CD4-positive, alpha-beta T cell treated with Interleukin-21 for 1 hour (primary cell): ENCODE data around the gene CASKIN1.
"Not testable (repeated sequence)": the region's sequence is repeated elsewhere in the genome, so short reads cannot be mapped to it uniquely, and the experiment has no call there.

ENCODE experiments used
- DNase-seq: peaks from one replicate; pipeline ENCODE4 v3.0.0-alpha.2; 2020

Gene CASKIN1

DNA sequence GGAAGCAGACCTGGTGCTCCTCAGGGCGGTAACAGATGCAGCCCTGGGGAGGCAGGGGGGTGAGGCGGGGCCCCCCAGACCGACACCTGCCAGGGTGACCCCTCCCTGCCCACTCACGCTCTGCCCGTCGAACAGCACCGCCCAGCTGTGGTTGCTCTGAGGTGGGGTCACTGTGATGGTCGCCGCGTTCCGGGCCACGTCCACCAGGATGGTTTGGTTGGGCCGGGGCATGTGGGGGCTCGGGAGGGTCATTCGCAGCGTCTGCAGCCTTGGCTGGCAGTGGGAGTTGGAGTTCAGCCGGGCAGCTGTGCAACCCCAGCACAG is 13.6 kb upstream of the CASKIN1 start:
- no peak for DNase-seq

- DNase-seq, result no peak
Measured at GRCh38 chr16:2209258-2210008, 13.0 kb upstream of the CASKIN1 start.

GRCh38 chr16:2208772-2209171 is 12.4 kb upstream of the CASKIN1 start:
- DNase-seq, result no peak

DNA sequence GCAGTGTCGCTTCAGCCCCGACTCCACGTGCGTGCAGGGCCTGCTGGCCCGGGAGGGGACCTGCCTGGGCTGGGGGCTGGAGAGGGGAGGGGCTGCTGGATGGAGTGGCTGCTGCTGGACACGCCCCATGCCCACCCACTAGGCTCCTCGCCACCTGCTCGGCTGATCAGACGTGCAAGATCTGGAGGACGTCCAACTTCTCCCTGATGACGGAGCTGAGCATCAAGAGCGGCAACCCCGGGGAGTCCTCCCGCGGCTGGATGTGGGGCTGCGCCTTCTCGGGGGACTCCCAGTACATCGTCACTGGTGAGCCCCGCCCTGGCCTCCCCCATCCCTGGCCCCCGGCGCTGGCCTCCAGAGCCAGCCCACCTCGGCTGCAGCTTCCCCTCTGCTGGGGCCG is 11.9 kb upstream of the CASKIN1 start:
- DNase-seq, result no peak

DNA sequence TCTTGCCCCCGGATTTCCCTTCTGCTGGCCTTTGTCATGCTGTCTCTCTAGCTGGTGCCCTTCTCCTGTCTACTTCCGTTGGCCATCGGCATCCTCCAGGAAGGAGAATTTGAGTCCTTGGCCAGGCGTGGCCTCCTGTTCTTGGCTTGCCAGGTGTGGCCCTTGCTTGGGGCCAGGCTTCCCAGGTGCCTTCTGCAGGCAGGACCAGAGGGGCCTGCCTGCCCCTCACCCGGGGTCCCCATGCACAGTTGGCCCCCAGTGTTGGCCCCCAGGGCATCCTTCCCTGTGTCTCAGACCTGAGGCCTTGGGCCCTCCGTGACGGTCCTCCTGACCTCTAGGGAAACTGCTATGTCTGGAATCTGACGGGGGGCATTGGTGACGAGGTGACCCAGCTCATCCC is 11.5 kb upstream of the CASKIN1 start:
- DNase-seq, result no peak

DNA sequence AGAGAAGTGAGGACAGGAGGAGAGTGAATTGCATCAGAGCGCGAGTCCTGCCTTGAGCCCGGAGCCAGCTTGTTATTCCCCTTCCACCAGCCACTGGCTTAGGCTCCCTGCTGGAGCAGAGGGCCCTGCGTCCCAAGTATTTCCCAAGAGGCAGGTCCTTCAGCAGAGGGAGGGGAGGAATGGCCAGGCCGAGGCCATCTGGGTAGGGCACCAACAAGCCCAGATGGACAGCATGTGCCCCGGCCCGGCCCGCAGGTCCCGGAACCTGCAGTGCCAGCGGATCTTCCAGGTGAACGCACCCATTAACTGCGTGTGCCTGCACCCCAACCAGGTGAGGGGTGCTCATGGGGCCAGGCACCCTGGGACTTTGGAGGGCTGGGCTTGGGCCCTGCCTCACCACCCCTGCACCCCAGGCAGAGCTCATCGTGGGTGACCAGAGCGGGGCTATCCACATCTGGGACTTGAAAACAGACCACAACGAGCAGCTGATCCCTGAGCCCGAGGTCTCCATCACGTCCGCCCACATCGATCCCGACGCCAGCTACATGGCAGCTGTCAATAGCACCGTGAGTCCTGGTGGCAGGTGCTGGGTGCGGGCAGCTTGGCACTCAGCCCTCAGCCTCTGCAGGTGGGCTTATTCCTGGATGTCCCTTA is 10.5 kb upstream of the CASKIN1 start:
- no peak for DNase-seq

DNA sequence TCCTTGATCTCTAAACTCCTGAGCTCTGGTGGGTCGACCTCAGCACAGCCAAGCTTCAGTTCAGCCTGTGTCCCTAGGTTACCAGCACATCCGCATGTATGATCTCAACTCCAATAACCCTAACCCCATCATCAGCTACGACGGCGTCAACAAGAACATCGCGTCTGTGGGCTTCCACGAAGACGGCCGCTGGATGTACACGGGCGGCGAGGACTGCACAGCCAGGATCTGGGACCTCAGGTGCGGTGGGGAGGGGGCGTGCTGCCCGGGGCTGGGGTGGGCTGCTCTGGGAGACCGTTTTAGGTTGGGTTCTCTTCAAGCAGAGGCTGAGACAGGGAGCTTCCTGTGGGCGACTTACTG is 10.0 kb upstream of the CASKIN1 start:
- DNase-seq, result no peak

- DNase-seq, result no peak
Measured at GRCh38 chr16:2205967-2206313, 9.5 kb upstream of the CASKIN1 start.

DNA sequence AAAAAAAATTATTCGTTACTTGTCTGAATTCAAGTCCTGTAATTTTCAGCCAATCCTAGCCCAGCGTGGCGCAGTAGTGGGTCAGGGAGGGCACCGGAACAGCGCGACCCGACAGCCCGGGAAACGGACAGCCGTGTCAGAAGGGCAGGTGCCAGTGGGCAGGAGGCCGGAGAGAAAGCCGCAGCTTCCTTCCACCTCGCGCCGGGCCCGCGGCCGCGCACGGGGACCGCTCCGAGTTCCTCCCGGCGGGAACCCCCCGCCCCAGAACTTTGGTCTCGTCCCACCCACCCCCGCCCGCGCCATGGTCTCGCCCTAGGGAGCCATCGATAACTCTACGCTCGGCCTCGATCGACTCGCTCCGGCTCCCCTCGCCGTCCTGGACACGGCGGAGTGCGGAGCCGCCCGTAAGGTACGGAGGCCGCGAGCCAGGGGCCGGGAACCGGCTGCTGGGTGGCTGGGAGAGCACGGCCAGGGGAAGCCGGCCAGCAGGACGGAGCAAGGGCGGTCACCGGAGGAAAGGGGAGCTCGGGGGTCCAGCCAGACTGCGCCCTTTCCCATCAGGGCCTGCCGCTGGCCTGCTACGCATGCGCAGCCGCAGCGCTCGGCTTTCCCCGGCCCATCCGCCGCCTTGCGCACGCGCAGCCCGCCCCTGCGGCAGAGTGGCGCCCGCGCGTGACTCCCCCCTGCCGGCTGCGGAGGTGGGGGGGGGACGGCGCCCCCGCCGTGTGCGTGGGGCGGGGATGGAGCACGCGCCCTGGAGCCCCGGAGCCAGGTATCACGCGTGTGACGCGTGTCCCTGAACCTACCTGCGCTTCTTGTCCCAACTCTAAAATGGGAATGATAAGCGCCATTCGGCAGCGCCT is 8.9 kb upstream of the CASKIN1 start, which contains the start of gene MLST8:
Gene MLST8 (plus strand): TSS at position 351 of the 863 bp plus-strand sequence. CDS start 632 bp downstream, outside the sequence.
- DNase-seq, result peak; percentile 93

- DNase-seq, result no peak
Measured at GRCh38 chr16:2204416-2205103, 8.2 kb upstream of the CASKIN1 start.

DNA sequence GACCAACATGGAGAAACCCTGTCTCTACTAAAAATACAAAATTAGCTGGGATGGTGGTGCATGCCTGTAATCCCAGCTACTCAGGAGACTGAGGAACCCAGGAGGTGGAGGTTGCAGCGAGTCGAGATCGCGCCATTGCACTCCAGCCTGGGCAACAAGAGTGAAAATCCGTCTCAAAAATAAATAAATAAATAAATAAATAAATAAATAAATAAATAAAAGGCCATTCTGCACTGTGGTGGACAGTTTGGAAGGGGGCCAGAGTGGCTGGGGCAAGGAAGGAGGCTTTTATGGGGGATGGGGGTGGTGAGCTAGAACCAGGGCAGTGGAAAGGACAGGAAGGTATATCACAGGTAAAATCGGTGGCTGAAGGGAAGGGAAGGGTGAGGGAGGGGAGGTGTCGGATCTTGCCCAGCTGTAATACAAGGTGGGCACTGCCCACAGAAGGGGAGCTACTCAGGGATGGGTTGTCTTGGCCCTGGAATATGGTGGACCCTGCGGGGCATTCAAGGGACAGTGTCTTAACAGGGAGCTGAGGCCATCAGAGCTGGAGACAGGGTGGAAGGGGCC is 6.8 kb upstream of the CASKIN1 start:
- not testable (repeated sequence) for DNase-seq

DNA sequence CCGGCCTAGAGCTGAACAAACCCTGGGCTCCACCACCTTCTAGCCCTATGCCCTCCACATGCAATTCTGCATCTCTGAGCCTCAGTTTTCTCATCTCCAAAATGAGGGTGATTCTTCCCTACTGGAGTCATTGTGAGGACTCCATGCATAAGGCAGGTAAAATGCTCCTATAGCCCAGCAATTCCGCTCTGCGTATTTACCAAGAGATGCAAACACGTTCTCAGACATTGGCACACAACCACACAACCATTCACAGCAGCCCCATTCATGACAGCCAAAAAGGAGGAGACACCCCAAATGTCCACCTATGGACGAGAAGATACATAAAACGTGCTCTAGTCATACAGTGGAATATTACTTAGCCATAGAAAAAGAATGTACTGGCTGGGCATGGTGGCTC is 3.9 kb upstream of the CASKIN1 start:
- no peak for DNase-seq

DNA sequence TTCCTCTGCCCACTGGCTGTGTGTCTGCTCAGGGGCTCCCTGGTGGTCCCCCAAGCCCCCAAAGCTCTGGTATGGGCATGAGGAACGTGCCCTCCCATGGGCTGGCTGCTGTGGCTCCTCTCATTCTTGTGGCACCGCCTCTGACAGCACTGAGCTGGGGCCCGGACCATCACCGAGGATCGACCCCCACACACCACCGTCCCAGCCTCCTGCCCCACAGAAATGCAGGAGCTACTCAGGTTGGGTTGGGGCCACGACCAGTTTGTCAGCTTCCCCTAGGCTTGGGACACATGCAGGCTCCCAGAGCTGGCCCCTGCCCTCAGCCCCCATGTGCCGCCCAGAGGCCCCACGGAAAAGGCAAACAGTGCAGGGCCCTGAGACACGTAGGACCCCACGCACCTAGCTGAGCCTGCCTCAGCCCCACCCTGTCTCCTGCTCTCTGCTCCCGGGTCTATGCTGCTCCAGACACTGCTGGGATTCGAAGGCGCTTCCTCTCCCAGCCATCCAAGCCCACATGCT is 3.3 kb upstream of the CASKIN1 start:
- DNase-seq, result no peak

DNA sequence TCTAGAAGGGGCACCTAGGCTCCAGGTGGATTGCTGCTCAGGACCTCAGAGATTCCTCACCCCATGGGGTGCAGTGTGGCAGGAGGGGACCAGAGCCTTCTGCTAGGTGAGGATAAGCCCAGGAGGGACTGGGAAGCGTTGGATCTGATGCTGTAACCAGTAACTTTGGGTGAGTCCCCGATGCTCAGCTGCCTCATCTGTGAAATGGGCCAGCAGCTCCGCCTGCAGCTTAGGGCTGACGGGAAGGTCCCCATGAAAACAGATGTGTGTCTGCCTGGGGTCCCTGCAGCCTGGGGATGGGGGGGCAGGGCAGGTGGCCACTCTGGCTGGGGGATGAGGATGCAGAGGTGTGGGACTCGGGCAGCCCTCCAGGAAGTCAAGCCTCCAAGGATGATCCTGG is 2.7 kb upstream of the CASKIN1 start:
- DNase-seq, result no peak

DNA sequence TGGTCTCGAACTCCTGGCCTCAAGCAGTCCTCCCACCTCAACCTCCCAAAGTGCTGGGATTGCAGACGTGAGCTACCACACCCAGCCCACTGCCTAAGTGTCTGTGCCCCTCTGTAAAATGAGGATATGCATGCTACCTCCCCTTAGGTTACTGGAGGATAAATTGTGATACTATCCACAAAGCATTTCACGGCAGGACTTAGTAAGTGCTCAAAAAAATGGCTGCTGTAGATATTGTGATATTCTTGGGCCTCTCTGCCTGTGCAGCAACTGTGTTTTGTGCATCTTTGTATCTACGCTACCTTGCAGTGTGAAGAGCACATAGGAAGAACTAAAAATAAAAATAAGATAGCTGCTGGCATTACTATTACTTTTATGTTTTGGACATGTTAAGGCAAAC is 1.9 kb upstream of the CASKIN1 start:
- no peak for DNase-seq

GRCh38 chr16:2197765-2198164 is 1.4 kb upstream of the CASKIN1 start:
- DNase-seq, result no peak

- DNase-seq, result no peak
Measured at GRCh38 chr16:2196981-2197511, 641 bp upstream of the CASKIN1 start.

DNA sequence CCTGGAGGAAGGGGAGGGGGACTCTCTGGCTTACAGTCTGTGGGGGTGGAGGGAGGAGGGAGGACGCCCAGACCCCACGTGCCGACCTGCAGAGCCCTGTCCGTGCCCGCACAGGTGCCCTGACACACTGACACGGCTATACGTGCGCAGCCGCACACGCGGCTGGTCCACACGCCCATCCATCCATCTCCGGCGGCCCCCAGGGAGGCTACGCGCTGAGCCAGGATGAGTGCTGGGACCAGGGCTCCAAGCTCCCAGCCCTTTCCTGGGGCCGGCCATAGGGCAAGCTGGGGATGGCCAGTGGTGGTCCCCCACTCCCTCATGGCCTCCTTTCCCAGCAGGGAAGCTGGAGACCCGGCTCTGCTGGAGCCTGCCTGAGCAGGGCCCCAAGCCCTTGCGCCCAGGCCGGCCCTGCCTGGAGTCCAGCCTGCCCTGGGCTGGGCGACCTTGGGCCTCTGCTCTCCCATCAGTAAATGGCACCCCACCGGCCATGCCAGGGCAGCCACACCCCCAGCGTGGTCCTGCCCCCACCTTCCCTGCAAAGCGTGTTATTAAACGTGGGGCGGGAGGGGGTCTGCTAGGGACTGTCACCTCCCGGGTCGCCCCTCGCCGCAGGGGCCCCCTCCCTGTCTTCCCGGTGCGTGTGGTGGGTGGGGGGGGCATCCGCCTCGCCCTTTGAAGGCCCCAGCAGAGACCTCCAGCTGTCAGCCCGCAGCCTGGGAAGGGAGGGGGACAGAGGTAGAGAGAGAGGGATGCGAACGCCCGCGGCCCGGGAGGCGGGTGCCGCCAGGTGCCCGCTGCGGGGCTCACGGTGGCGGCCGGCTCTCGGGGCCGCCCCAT is 863 bp downstream of the CASKIN1 start:
- DNase-seq, result no peak

DNA sequence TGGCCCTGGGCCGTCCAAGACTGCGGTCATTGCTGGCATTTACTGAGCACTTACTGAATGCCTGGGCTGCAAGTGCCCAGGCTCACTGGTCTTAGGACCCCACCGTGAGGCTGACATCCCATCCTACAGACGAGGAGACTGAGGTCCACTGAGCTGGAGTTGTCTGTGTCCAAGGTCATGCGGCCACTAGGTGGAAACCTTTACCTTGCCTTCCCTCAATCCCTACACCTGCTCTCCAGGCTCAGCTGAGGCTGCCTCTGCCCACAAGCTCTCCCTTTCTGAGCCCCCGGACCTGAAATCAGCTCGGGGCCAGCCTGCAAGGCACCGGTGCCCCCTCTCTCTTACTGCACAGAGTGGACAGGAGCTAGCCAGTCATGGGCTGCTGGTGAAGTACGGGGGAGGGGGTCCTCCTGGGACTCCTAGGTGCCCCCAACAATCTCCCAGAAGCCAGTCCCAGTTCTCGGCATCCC is 1.5 kb downstream of the CASKIN1 start:
- peak; percentile 70 for DNase-seq

- DNase-seq, result no peak
Measured at GRCh38 chr16:2194166-2194834, 2.1 kb downstream of the CASKIN1 start.

- no peak for DNase-seq
Measured at GRCh38 chr16:2191446-2191706, 5.0 kb downstream of the CASKIN1 start.
